B cell (primary cell): ENCODE measurements around the gene SPTY2D1.

ENCODE experiments used
- CTCF ChIP-seq: fragments of 200-600 bp; IDR thresholded peaks from one replicate; pipeline ENCODE4 v1.8.0; 2022; ENCODE audit warnings: antibody characterized with exemption, mild to moderate bottlenecking
- EZH2 ChIP-seq: IDR thresholded peaks from 2 replicates; pipeline ENCODE4 v1.6.1; 2012; ENCODE audit warnings: borderline replicate concordance, low read depth, mild to moderate bottlenecking, moderate library complexity, low read length; ENCODE audit not compliant: insufficient read depth, poor library complexity, severe bottlenecking

GRCh38 chr11:18676803-18677202 lies 42.7 kb upstream of the SPTY2D1 start:
- TF ChIP-seq CTCF: no peak
- TF ChIP-seq EZH2: no peak
